COLO668 (cell line): ENCODE data around the gene GLUD1.
"Not testable (repeated sequence)": the region's sequence is repeated elsewhere in the genome, so short reads cannot be mapped to it uniquely, and the experiment has no call there.

Source experiments
- DNase-seq: peaks from one replicate; lab custom pipeline; 2025; ENCODE audit not compliant: unreplicated experiment; lab: John Stamatoyannopoulos, UW

The GLUD1 gene

DNA sequence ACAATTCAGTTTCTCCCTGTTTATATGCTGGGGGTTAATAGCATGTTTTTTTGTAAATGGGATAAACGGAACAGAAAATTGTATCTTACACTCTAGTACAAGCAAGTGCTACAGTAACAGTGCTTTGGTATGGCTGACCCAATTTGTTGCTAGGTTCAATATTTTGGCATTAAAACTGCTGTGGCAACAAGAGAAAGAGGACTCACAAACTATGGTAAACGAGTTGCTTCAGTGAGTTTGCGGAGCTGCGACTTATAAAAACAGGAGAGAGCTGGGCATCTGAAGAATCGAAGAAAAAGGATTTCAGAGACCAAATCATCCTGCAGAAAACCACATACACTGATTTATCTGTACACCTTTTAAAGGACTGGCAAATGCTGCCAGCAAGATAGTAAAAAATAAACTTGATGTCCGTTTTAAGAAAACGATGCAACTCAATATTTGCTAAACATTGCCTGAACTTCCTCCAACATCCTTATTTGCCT lies 2.2 kb downstream of the GLUD1 start:
- no peak for DNase-seq

GRCh38 chr10:87090779-87091178 lies 3.9 kb downstream of the GLUD1 start:
- DNase-seq: no peak

DNA sequence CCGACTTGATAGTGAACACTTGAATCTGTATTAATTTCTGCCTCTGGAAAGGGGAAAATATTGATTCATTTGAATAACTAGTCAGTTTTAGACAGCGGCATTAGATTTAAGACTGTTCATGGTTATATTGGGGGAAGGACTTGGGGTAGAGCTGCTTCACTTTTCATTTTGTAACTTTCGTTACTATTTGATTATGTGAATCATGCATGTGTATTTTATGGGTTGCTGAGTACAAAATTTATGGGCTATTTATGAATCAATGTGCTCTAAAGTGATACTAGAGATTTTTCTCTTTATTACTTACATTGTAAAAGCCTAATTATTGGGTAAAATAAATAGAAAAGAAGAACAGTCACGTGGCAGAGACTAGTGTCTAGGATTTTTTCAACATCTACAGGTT lies 4.9 kb downstream of the GLUD1 start:
- no peak for DNase-seq

- no peak for DNase-seq
Measured at GRCh38 chr10:87085537-87085936, 9.1 kb downstream of the GLUD1 start.

DNA sequence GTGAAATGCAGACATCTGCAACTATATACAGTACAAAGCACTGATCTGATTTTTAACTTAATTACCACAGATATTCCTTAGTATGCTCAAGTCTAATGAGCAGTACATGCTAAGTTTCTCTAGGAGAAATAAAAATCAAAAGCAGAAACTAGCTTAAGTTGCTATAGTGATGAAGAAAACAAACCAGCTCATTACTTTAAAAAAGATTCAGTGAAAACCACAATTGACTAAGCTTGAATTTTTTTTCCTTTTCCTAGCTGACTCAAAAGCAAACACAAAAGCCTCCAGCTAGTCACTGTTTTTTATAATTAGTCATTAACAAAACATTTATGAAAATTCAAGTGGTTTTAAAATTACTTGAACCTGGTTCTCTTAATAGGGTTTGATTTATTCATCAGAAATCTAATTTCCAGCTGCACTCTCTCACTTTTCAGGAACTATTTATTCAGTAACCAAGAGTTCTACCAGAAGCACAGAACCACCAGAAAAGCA lies 10.3 kb downstream of the GLUD1 start:
- not testable (repeated sequence) for DNase-seq

GRCh38 chr10:87083576-87084290 lies 10.9 kb downstream of the GLUD1 start:
- DNase-seq: not testable (repeated sequence)

DNA sequence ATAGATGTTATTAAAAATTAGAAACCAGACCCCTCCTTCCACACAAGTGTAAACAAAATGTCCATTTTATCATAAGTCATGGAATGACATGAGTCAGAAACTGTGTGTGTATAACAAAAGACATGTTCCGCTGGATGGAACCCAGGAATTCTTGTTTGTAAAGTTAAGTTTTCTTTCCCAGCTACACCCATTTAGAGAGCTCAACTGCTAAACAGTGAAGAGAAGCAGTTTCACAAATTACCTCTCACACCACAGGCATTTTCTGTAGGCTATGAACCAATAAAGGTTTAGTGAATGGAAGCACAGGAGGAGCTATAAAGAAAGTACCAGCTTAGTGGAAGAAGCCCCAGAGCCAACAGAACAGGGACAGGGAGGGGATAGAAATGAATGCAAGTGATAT lies 12.4 kb downstream of the GLUD1 start:
- not testable (repeated sequence) for DNase-seq

DNA sequence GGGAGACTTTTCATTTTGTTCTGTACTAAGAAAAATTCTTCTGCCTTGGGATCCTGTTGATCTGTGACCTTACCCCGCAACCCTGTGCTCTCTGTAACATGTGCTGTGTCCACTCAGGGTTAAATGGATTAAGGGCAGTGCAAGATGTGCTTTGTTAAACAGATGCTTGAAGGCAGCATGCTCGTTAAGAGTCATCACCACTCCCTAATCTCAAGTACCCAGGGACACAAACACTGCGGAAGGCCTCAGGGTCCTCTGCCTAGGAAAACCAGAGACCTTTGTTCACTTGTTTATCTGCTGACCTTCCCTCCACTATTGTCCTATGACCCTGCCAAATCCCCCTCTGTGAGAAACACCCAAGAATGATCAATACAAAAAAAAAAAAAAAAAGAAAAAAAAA lies 13.1 kb downstream of the GLUD1 start:
- DNase-seq: not testable (repeated sequence)

GRCh38 chr10:87080621-87081020 lies 14.0 kb downstream of the GLUD1 start:
- DNase-seq: not testable (repeated sequence)

DNA sequence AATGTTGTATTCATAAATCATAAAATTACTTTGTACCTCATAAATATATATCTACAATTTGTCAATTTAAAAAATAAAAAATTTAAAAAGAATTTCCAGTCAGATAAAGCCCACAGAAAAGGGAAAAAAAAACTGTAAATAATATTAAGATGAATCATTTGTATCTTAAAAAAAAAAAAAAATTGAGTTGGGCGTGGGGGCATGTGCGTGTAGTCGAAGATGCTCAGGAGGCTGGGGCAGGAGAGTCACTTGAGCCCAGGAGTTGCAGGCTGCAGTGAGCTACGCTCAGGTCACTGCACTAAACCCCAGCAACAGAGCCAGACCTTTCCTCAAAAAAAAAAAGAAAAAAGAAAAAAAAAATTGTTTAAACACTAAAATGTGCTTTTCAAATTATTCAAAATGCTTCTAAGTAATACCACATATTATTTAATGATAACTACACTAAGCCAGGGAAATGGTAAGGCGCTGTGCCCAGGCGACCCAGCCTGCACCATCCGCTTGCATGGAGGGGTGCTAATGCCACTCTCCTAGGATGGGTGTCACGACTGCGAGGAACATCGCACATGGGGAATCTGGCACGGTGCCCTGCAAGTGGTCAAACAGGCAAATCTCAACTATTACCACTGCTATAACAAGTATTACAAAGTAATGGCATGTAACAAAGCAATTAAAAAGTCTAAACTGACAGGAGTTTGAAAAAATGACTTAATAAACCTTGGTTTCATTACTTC lies 15.4 kb downstream of the GLUD1 start:
- no peak for DNase-seq

DNA sequence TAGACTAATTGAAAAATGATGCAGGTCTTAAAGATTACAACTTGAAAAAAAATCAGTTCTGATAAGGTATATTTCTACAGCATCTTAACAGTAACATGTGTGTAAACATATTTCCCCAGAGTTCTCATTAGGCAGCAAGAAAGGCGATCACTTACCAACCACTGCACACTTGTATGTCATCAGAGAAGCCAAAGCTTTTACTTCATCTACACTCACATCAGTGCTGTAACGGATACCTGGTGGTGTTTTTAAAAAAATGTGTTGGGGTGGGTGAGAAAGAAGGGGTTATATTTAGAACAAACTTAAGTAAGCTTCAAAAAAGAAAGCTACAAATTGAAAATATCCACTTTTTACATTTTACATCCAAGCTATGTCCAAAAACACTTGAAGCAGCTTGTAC lies 18.2 kb downstream of the GLUD1 start:
- DNase-seq: not testable (repeated sequence)

- DNase-seq: no peak
Measured at GRCh38 chr10:87072449-87072848, 22.2 kb downstream of the GLUD1 start.

- DNase-seq: no peak
Measured at GRCh38 chr10:87068281-87068680, 26.4 kb downstream of the GLUD1 start.

DNA sequence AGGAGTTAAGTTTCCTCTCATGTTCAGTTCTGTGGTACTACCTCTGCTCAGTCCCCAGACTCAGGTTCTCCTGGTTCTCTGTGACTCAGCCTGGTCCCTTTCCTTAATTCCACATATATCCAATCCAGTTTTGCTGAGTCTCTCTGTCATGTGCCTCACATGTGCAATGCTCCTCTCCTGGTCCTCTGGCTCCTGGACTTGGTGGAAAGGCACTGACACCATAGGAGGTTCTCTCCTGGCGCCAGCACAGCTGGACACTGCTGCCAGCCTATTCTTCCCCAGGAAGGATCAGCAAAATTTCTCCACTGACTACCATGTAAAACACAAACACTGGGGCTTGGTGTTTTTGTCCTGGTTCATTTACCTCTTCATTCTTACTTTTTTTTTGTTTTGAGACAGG lies 27.8 kb downstream of the GLUD1 start:
- no peak for DNase-seq

DNA sequence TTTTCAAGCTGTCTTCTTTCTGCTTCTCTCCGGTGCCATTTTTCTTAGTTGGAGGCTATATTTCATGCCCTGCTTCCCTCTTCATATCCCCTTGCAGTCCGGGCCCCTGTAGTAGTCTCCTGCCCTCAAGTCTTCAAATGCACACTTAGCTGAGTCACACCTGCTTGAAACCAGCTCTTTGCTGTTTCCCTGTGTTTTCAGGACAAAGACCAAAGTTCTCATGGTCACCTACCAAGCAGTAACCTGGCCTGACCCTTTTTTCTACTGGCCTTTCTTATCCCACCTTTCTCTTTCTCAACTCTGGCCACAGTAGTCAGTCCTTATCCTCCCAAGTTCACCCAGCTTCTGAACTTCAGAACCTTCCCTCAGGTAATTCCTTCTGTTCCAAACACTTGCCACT lies 28.5 kb downstream of the GLUD1 start:
- no peak for DNase-seq

DNA sequence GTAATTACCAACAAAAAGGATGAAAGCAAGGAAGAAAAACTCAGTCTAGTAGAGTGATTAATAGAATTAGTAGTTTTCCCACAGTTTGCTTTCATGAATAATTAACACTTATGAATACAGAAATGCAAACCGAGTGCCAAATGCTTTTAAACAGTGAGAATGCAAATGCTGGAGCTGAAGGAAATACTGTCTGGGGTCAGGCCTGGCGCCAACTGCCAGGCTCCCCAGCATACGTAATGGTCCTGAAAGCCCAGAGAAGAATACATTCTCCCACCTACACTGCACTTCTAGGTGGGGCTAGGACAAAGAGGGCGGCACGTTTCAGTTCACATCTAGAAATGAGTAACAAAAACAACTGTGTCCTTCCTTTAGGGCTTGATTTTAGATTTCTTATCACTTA lies 30.0 kb downstream of the GLUD1 start:
- no peak for DNase-seq

DNA sequence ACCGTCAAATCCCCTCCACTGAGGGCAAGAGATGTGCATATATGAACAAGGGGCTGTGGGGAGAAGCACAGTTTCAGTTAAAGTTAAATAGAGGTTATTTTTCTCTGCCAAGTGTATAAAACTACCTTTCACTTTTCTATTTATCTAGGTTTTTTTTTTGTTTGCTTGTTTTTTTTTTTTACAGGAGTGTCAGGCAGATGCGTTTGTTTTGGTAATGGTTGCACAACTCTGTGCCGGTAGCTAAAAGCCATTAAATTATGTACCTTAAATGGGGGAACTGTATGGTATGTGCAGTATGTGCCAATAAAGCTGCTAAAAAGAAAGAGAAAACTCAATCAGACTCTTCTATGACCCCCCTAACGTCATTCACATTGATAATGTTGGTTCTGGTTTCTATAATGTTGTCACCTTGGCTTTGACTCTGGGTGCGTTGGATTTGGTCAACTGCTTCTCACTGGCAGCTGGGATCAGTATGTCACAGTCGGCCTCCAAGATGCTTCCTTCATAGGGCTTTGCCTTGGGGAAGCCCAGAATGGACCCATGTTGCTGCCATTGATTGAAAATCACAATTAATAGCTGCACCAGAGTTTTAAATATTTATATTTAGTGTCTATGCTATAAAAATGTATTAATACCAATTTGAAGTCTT lies 34.2 kb downstream of the GLUD1 start:
- DNase-seq: no peak

DNA sequence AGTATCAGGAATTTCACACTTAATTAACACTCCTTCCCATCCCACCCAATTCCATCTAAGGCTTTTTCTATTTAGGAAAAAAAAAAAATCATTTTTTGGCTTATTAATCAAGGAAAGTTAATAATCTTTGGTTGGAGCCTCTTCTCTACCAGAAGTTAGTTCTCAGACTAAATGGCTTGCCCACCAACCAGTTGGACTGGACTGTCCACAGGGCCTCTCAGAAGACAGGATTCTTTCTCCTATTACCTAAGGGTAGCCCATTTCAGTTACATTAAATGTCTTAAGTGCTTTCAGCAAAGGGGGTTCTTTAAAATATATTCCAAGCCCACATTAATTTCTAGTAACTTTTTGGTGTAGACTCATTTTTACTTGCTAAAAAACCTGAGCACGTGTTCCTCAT lies 35.2 kb downstream of the GLUD1 start:
- DNase-seq: no peak

GRCh38 chr10:87058171-87058570 lies 36.5 kb downstream of the GLUD1 start:
- DNase-seq: no peak

GRCh38 chr10:87054373-87055295 lies 40.0 kb downstream of the GLUD1 start:
- no peak for DNase-seq
